ENCODE results near the gene CDHR5.

CDHR5 gene

DNA sequence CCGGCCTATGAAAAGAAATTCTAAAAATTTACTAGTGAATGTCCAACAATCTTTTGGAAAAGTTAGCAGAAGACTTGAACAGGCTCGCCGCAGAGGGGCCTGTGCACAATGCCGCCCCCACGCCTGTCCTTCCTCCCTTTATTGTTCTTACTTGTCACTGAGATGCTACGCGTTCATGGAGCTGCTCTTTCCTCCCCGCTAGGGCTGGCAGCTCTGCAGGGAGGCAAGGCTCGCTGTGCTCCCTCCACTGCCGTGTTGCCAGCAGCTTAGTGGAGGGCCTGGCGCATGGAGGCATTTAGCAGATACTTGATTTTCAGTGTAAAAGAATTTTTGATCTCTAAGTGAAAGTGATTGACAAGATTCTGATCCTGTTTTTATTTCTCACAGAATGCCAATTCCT lies 33.8 kb downstream of the CDHR5 start:
- DNase-seq (no peak), ATAC-seq (ENCODE audit: insufficient read depth, low read depth) (no peak)
- Histone ChIP-seq H3K4me1 (ENCODE audit: insufficient read depth, low read length) (no peaks in the 10 kb centered on the region), H3K27me3 (ENCODE audit: insufficient read depth, low read length, poor library complexity) (no peaks in the 10 kb centered on the region), H3K27ac (ENCODE audit: low read length) (no peak overlapping the region), H3K79me2 (ENCODE audit: insufficient read depth, low read length) (peaks cover 60% of the 10 kb centered on the region), H3K4me2 (ENCODE audit: insufficient read depth, low read length) (no peak overlapping the region), H4K20me1 (ENCODE audit: insufficient read depth, low read length) (peaks cover 59% of the 10 kb centered on the region), H2AFZ (ENCODE audit: low read depth, low read length) (no peak overlapping the region), H3K4me3 (ENCODE audit: low read depth in 1 of 2, low read length in 2 of 2) (no peak overlapping the region), H3K36me3 (ENCODE audit: insufficient read depth, low read length) (peaks cover 98% of the 10 kb centered on the region), H3K9me3 (ENCODE audit: insufficient read depth, low read length, severe bottlenecking) (no peaks in the 10 kb centered on the region), H3K9ac (ENCODE audit: low read depth, low read length) (no peak overlapping the region)
- TF ChIP-seq, protein P1, sequence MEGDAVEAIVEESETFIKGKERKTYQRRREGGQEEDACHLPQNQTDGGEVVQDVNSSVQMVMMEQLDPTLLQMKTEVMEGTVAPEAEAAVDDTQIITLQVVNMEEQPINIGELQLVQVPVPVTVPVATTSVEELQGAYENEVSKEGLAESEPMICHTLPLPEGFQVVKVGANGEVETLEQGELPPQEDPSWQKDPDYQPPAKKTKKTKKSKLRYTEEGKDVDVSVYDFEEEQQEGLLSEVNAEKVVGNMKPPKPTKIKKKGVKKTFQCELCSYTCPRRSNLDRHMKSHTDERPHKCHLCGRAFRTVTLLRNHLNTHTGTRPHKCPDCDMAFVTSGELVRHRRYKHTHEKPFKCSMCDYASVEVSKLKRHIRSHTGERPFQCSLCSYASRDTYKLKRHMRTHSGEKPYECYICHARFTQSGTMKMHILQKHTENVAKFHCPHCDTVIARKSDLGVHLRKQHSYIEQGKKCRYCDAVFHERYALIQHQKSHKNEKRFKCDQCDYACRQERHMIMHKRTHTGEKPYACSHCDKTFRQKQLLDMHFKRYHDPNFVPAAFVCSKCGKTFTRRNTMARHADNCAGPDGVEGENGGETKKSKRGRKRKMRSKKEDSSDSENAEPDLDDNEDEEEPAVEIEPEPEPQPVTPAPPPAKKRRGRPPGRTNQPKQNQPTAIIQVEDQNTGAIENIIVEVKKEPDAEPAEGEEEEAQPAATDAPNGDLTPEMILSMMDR (IDR thresholded peaks at IDR 0.05; ENCODE audit: borderline replicate concordance, extremely low read depth, low read length, poor library complexity, severe bottlenecking) = no peak
- TF ChIP-seq EZH2 (IDR thresholded peaks at IDR 0.05; ENCODE audit: borderline replicate concordance, low read depth, low read length, severe bottlenecking) = no peak

DNA sequence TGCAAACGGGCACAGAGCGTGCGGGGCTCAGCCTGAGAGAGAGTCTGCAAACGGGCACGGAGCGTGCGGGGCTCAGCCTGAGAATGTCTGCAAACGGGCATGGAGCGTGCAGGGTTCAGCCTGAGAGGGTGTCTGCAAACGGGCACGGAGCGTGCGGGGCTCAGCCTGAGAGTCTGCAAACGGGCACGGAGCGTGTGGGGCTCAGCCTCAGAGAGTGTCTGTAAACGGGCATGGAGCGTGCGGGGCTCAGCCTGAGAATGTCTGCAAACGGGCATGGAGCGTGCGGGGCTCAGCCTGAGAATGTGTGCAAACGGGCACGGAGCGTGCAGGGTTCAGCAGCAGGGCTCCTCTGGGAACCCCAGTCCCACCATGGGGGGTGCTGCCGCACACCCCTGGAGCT lies 35.0 kb downstream of the CDHR5 start:
- TF ChIP-seq EZH2 (IDR thresholded peaks at IDR 0.05; ENCODE audit: borderline replicate concordance, low read depth, low read length, severe bottlenecking) = no peak
- TF ChIP-seq, protein P1 (IDR thresholded peaks at IDR 0.05; ENCODE audit: borderline replicate concordance, extremely low read depth, low read length, poor library complexity, severe bottlenecking) = no peak
- H3K79me2 ChIP-seq (ENCODE audit: insufficient read depth, low read length) = peaks cover 59% of the 10 kb centered on the region
- H3K36me3 ChIP-seq (ENCODE audit: insufficient read depth, low read length) = peaks cover 93% of the 10 kb centered on the region

DNA sequence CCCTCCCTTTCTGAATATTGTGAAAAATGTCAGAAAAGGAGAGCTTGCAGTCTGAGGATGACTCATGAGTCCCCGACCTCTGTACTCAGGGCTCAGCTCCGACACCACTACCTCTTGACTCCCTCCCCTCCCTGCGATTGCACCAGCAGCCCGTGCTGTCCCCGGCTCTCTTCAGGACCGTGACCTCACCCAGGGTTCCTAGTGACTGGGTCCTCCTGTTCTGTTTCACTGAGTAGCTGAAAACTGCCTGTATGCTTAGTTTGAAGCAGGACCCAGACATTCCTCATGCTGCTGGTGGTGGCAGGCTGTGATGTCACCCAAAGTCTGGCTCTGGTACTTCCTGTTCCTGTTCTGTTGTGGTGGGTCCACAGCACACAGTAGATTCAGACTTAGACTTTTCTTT lies 36.8 kb downstream of the CDHR5 start:
- H3K4me2 ChIP-seq (ENCODE audit: insufficient read depth, low read length) = no peak overlapping the region
- peak; percentile 63; the same call in 1 of the 3 replicates for ATAC-seq (ENCODE audit: insufficient read depth, low read depth)
- no peaks in the 10 kb centered on the region for H3K27me3 ChIP-seq (ENCODE audit: insufficient read depth, low read length, poor library complexity)
- H3K36me3 ChIP-seq (ENCODE audit: insufficient read depth, low read length) = peaks cover 90% of the 10 kb centered on the region
- DNase-seq = no peak
- H3K4me3 ChIP-seq (ENCODE audit: low read depth in 1 of 2, low read length in 2 of 2) = no peak overlapping the region
- peaks cover 66% of the 10 kb centered on the region for H3K79me2 ChIP-seq (ENCODE audit: insufficient read depth, low read length)
- H3K9me3 ChIP-seq (ENCODE audit: insufficient read depth, low read length, severe bottlenecking) = no peaks in the 10 kb centered on the region
- no peak overlapping the region for H2AFZ ChIP-seq (ENCODE audit: low read depth, low read length)
- no peak overlapping the region for H3K9ac ChIP-seq (ENCODE audit: low read depth, low read length)
- TF ChIP-seq, protein P1 (IDR thresholded peaks at IDR 0.05; ENCODE audit: borderline replicate concordance, extremely low read depth, low read length, poor library complexity, severe bottlenecking) = no peak
- no peak for TF ChIP-seq EZH2 (IDR thresholded peaks at IDR 0.05; ENCODE audit: borderline replicate concordance, low read depth, low read length, severe bottlenecking)
- H3K27ac ChIP-seq (ENCODE audit: low read length) = no peak overlapping the region
- no peaks in the 10 kb centered on the region for H3K4me1 ChIP-seq (ENCODE audit: insufficient read depth, low read length)
- H4K20me1 ChIP-seq (ENCODE audit: insufficient read depth, low read length) = peaks cover 62% of the 10 kb centered on the region

More for the DNA sequence above, 35.0 kb downstream of the CDHR5 start:
- Histone ChIP-seq H3K27me3 (ENCODE audit: insufficient read depth, low read length, poor library complexity) (no peaks in the 10 kb centered on the region), H3K9ac (ENCODE audit: low read depth, low read length) (no peak overlapping the region), H3K4me2 (ENCODE audit: insufficient read depth, low read length) (no peak overlapping the region), H3K9me3 (ENCODE audit: insufficient read depth, low read length, severe bottlenecking) (no peaks in the 10 kb centered on the region), H3K27ac (ENCODE audit: low read length) (no peak overlapping the region), H2AFZ (ENCODE audit: low read depth, low read length) (no peak overlapping the region), H3K4me1 (ENCODE audit: insufficient read depth, low read length) (no peaks in the 10 kb centered on the region), H3K4me3 (ENCODE audit: low read depth in 1 of 2, low read length in 2 of 2) (no peak overlapping the region), H4K20me1 (ENCODE audit: insufficient read depth, low read length) (peaks cover 58% of the 10 kb centered on the region)
- no peak for DNase-seq
- ATAC-seq (ENCODE audit: insufficient read depth, low read depth) = no peak

DNA sequence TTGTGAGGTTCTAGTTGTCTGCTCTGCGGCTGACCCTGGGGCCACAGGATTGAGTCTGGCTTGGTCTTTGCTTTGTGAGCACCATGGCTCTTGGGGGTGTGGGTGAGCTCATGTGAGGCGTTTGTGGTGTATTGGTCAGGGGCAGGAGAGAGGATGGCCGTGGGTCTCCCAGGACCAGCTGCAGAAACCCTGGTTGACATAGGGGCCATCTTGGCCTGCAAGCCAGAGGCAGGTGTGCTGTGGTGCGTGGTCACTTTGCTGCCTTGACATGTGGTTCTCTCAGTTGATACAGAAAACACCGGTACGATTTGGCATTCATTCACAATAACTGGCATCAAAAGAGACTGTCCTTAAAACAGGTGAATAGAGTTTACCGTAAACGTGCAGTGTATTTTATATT lies 37.2 kb downstream of the CDHR5 start:
- Histone ChIP-seq H3K9ac (ENCODE audit: low read depth, low read length) (no peak overlapping the region), H3K27me3 (ENCODE audit: insufficient read depth, low read length, poor library complexity) (no peaks in the 10 kb centered on the region), H3K36me3 (ENCODE audit: insufficient read depth, low read length) (peaks cover 85% of the 10 kb centered on the region), H2AFZ (ENCODE audit: low read depth, low read length) (no peak overlapping the region), H3K9me3 (ENCODE audit: insufficient read depth, low read length, severe bottlenecking) (no peaks in the 10 kb centered on the region), H3K27ac (ENCODE audit: low read length) (no peak overlapping the region), H4K20me1 (ENCODE audit: insufficient read depth, low read length) (peaks cover 61% of the 10 kb centered on the region), H3K4me2 (ENCODE audit: insufficient read depth, low read length) (no peak overlapping the region), H3K79me2 (ENCODE audit: insufficient read depth, low read length) (peaks cover 68% of the 10 kb centered on the region), H3K4me3 (ENCODE audit: low read depth in 1 of 2, low read length in 2 of 2) (no peak overlapping the region), H3K4me1 (ENCODE audit: insufficient read depth, low read length) (no peaks in the 10 kb centered on the region)
- DNase-seq (no peak), ATAC-seq (ENCODE audit: insufficient read depth, low read depth) (no peak)
- TF ChIP-seq, protein P1 (IDR thresholded peaks at IDR 0.05; ENCODE audit: borderline replicate concordance, extremely low read depth, low read length, poor library complexity, severe bottlenecking) = no peak
- no peak for TF ChIP-seq EZH2 (IDR thresholded peaks at IDR 0.05; ENCODE audit: borderline replicate concordance, low read depth, low read length, severe bottlenecking)
